ENCODE results near the gene AP4S1.

GRCh38 chr14:31142455-31143087, 117.1 kb downstream of the AP4S1 start:
- no peak for TF ChIP-seq CTCF (IDR thresholded peaks at IDR 0.05)
- no peak for TF ChIP-seq POLR2A (IDR thresholded peaks at IDR 0.05)
